ENCODE measurements around the gene RICTOR. TPM values are rescaled to one million over a fixed set of nuclear protein-coding genes. Genes with fewer than 3 reads are reported as not detected.

The RICTOR gene
- total and polyA plus RNA-seq, 9 of the 15 experiments (the other 6 are each of a cell fraction or from before 2014, with no cell fraction given), result 13.9 to 46.6 (median 22.6) TPM

DNA sequence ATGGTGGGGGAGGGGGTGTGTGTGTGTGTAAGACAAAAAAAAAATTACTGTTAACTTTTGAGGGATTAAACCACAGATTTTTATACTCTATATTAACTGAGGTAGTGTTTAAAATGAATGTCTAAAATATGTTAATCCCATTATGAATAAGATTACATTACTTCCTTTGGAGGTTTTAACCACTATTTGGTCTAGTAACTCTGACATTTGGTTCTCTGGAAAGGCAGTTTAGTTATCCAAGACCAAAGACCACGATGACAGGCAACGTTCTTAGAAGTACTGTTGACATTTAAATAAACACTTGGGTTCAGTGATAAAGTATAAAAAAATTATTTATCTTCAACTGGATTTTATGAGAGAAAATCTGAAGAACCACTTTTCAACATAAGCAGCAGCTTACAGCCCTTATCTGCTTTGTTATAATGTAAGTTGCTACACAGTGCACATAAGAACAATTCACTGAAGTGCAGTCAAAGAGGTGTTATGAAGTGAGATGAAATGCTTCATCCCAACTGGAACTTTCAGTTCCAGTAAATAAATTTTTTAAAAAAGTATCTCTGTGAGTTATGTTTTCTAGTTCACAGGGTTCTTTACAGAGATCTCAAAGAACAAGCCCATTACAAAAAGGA lies 133.9 kb downstream of the RICTOR start:
- ATAC-seq (no peak), DNase-seq (ENCODE audit: extremely low read depth in 1 of 4, low spot score in 3 of 4) (no peak), FAIRE-seq (no peak)
- H3K36me3 ChIP-seq (ENCODE audit: control insufficient read depth, insufficient read depth, low read length), result peaks cover 49% of the 10 kb centered on the region
- in situ Hi-C loops (cut with MboI) (no loop called here), intact Hi-C loops (cut with micrococcal nuclease) (loop anchor here (10.0 kb wide), 1 partner anchor 144 kb away; no protein-coding TSS in a partner anchor)
- no peaks in the 10 kb centered on the region for H3K4me1 ChIP-seq (replicated peaks in 1 of 2; ENCODE audit: control insufficient read depth in 2 of 2, insufficient read depth in 2 of 2, low read length in 2 of 2)
- H3K4me2 ChIP-seq (ENCODE audit: insufficient read depth, low read length), result no peak overlapping the region
- H3K27ac ChIP-seq (ENCODE audit: extremely low read depth, low read depth, low read length), result no peak overlapping the region
- H2AFZ ChIP-seq (ENCODE audit: low read depth, low read length), result no peak overlapping the region
- H4K20me1 ChIP-seq (replicated peaks; ENCODE audit: control insufficient read depth, insufficient read depth, low read length), result no peaks in the 10 kb centered on the region
- no TSS peak for BruUV-seq (replicated peaks)
- H3K4me3 ChIP-seq, result no peak overlapping the region
- no peaks in the 10 kb centered on the region for H3K9me3 ChIP-seq (replicated peaks; ENCODE audit: control insufficient read depth, insufficient read depth, low read depth, low read length)
- no peak for TF ChIP-seq ZNF699 (CRISPR knock-in tag; IDR thresholded peaks at IDR 0.05; ENCODE audit: insufficient replicate concordance)
- no peak for TF ChIP-seq MCM5 (IDR thresholded peaks at IDR 0.05; ENCODE audit: low read depth)
- TF ChIP-seq MEIS2 (IDR thresholded peaks at IDR 0.05; ENCODE audit: partially characterized antibody), result no peak
- TF ChIP-seq TCF3 (CRISPR knock-in tag; IDR thresholded peaks at IDR 0.05), result no peak
- TF ChIP-seq BHLHE40 (IDR thresholded peaks at IDR 0.05; ENCODE audit: low read length), result no peak
- ChIA-PET POLR2A (no interaction called here), CTCF (ENCODE audit: low intra/inter-chr PET ratio) (no interaction called here)
- no peaks in the 10 kb centered on the region for H3K9me1 ChIP-seq (ENCODE audit: control insufficient read depth, insufficient read depth, low read length)
- H3K27me3 ChIP-seq (ENCODE audit: control insufficient read depth in 2 of 2, insufficient read depth in 2 of 2, low read length in 2 of 2), result no peaks in the 10 kb centered on the region
- no peaks in the 10 kb centered on the region for H3K79me2 ChIP-seq (ENCODE audit: control insufficient read depth, insufficient read depth, low read length)
- no peak overlapping the region for H3K9ac ChIP-seq (ENCODE audit: insufficient read depth in 1 of 2, low read depth in 2 of 2, low read length in 2 of 2)
- WGBS (ENCODE audit: insufficient coverage, low coverage, missing lambda C conversion rate), result 36% methylated on average over 2 of the region's 2 CpGs

DNA sequence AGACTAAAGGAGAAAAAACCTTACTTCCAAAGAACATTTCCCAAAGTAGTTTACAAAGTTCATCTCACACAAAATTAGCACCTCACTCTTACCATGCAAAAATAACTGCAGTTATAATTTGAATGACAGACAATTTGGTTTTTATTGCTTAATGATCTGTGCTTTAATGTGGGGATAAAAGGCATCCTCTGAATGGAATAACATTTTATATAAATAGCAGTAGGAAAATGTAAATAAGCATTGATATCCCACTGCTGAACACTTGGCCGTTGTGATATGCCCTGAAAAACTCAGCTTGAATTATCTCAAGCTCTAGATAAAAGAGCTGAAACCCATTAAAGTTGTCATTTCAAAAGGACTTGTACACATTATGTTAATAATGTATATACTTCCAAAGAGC lies 135.2 kb downstream of the RICTOR start:
- DNase-seq (ENCODE audit: extremely low read depth in 1 of 4, low spot score in 3 of 4) (no peak), FAIRE-seq (no peak)
- BruUV-seq (replicated peaks), result no TSS peak
- TF ChIP-seq CLOCK (CRISPR knock-in tag; IDR thresholded peaks at IDR 0.05; ENCODE audit: borderline replicate concordance) (no peak), NCOA4 (IDR thresholded peaks at IDR 0.05; ENCODE audit: partially characterized antibody) (no peak), RAD21 (CRISPR knock-in tag; conservative IDR thresholded peaks at IDR 0.05 in 1 of 2, IDR thresholded peaks at IDR 0.05 in 1 of 2) (no peak), MCM3 (IDR thresholded peaks at IDR 0.05) (no peak), GABPB1 (CRISPR knock-in tag; IDR thresholded peaks at IDR 0.05) (no peak), ZBED1 (IDR thresholded peaks at IDR 0.05) (no peak), MEF2D (tag; conservative IDR thresholded peaks at IDR 0.05; ENCODE audit: low read depth) (no peak)

More for the DNA sequence above, 135.2 kb downstream of the RICTOR start:
- Histone ChIP-seq H3K27me3 (ENCODE audit: control insufficient read depth in 2 of 2, insufficient read depth in 2 of 2, low read length in 2 of 2) (no peaks in the 10 kb centered on the region), H2AFZ (ENCODE audit: low read depth, low read length) (no peak overlapping the region), H3K79me2 (ENCODE audit: control insufficient read depth, insufficient read depth, low read length) (no peaks in the 10 kb centered on the region), H3K36me3 (ENCODE audit: control insufficient read depth, insufficient read depth, low read length) (peaks cover 36% of the 10 kb centered on the region), H3K9me3 (replicated peaks; ENCODE audit: control insufficient read depth, insufficient read depth, low read depth, low read length) (no peaks in the 10 kb centered on the region), H3K9ac (ENCODE audit: insufficient read depth in 1 of 2, low read depth in 2 of 2, low read length in 2 of 2) (no peak overlapping the region), H3K9me1 (ENCODE audit: control insufficient read depth, insufficient read depth, low read length) (no peaks in the 10 kb centered on the region), H3K4me3 (no peak overlapping the region), H3K4me2 (ENCODE audit: insufficient read depth, low read length) (no peak overlapping the region), H3K27ac (ENCODE audit: extremely low read depth, low read depth, low read length) (no peak overlapping the region), H3K4me1 (replicated peaks in 1 of 2; ENCODE audit: control insufficient read depth in 2 of 2, insufficient read depth in 2 of 2, low read length in 2 of 2) (no peaks in the 10 kb centered on the region), H4K20me1 (replicated peaks; ENCODE audit: control insufficient read depth, insufficient read depth, low read length) (no peaks in the 10 kb centered on the region)
- 75% methylated on average over 1 of the region's 1 CpG for WGBS (ENCODE audit: insufficient coverage, low coverage, missing lambda C conversion rate)
- in situ Hi-C loops (cut with MboI), result no loop called here
- POLR2A ChIA-PET, result interaction anchor here (1.0 kb wide), 1 partner anchor 9 kb away, joined by 3 read pairs; no protein-coding TSS in a partner anchor
- intact Hi-C loops (cut with micrococcal nuclease), result no loop called here
- no peak for ATAC-seq
- CTCF ChIA-PET (ENCODE audit: low intra/inter-chr PET ratio), result no interaction called here
